GM19468 (cell line): ENCODE measurements around the gene MRPL21.
"Not testable (repeated sequence)": the region's sequence is repeated elsewhere in the genome, so short reads cannot be mapped to it uniquely, and the experiment has no call there.

Experiments
- ATAC-seq: cut with Tn5 transposase; IDR thresholded peaks from one replicate; pipeline ENCODE4 v1.9.1; 2021; ENCODE audit warnings: mild to moderate bottlenecking, moderate library complexity, moderate number of reproducible peaks; ENCODE audit not compliant: unreplicated experiment; ENCODE audit errors: extremely low read depth

MRPL21 gene

DNA sequence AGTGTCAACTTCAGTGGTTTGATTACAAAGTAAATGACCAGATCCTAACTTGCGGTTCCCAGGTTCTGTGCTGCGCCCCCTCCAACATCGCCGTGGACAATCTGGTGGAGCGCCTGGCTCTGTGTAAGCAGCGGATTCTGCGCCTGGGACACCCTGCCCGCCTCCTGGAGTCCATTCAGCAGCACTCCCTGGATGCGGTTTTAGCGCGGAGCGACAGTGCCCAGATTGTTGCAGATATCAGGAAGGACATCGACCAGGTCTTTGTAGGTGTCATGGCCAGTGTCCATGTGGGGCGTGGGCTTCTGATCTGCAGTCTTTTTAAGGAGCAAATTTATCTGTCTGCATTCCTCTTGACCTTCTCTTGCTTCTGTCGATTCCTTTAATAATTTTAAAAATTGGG lies 11.1 kb upstream of the MRPL21 start:
- no peak for ATAC-seq

GRCh38 chr11:68913188-68913587 lies 9.6 kb upstream of the MRPL21 start:
- no peak for ATAC-seq

GRCh38 chr11:68912254-68912653 lies 8.6 kb upstream of the MRPL21 start:
- ATAC-seq: no peak

- ATAC-seq: no peak
Measured at GRCh38 chr11:68911731-68912130, 8.1 kb upstream of the MRPL21 start.

DNA sequence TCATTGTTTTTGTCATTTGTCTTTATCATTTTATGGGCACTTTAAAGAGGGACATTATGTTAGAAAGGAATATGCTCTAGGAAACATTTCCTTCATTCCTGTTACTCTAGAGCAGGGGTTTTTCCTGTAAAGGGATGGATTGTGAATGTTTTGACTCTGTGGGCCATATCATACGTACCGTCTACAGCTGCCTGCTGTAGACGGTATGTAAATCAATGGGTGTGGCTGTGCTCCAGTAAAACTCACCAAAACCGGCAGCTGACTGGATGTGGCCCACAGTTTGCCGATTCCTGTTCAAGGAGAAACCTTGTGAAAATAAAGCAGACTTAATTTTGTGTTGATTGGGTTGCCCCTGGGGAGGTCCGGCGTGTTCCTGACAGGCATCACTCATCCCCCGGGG lies 7.3 kb upstream of the MRPL21 start:
- ATAC-seq: no peak

GRCh38 chr11:68908273-68908672 lies 4.6 kb upstream of the MRPL21 start:
- ATAC-seq: no peak

DNA sequence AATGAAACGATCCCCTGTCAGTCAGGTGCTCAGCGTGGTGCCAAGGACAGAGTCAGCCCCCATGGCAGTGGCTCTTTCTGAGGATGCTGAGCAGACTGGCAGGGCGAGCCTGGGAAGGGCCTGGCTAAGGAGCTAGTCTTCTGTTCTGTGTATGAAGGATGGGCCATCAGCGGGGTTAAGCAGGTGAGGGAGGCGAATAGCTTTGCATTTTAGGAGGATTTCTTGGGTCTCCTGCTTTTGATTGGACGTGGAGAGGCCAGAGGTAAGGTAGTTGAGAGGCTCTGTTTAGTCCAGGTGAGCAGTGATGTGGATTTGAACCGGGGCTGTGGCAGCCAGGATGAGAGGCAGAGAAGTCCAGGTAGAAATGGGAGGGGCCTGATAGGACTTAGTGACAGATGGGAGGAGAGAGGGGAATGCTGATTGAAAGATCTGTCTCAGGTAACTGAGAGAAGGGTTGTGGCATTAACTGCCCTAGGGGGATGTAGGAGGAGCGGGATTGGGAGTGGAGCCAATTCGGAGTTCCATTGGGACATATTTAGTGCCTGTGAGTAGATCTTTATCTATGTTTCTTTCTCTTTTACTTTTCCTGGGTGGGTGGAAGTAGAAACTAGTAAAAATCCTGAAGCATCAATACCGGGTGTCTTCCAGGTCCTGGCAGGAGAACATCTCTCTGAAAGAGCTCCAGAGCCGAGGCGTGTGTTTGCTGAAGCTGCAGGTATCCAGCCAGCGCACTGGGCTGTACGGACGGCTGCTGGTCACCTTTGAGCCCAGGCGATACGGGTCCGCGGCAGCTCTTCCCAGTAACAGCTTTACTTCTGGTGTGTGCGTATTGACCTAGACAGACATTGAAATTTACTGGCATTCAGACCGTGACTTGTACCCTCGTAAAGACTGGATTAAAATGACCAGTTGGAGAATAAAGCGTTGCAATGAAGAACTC lies 2.1 kb upstream of the MRPL21 start:
- ATAC-seq: no peak

DNA sequence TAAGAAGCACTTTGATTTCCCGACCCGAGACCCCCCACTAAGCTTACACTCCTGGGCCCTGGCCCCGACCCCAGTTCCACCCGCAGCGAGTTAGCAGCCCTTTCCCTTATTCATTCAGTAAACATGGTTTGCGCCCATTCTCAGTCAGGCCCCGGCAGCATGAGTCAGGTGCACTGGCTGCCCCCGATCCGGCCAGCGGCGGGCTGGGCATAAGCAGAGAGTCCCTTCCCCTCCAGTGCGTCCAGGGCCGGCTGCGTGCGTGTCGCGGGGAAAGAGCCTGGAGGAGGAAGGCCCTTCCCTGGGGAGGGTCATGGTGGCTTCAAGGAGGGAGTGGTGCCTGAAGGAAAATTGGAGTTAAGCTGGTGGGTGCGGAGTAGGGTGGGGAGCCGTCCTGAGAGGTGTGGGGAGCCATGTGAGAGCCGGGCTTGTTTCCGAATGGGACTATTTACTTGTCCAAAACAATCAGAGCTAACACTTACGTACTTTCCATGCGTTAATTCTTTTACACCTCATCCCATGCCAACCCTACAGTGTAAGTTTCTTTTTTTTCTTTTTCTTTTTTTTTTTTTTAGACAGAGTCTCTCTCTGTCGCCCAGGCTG lies 716 bp upstream of the MRPL21 start:
- ATAC-seq: no peak

- no peak for ATAC-seq
Measured at GRCh38 chr11:68900835-68901381, 2.7 kb downstream of the MRPL21 start.

DNA sequence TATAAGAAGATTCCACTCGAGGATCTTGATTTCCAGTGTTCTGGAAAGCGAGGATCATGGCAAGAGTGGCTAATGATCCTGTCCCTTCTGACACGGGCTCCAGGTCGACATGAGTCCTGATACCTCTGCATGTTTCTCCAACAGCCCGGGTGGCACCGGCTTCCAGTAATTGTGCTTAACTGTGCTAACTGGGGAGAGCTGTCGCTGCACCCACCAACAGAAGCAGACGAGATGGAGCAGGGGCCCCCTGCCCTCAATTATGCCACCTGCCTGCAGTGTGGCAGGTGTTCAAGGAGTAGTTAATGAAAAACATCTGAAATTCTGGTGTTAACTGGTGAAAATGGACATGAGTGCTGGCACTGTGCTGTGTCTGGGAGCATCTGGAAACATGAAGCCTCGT lies 6.2 kb downstream of the MRPL21 start:
- no peak for ATAC-seq

GRCh38 chr11:68896171-68896959 lies 7.3 kb downstream of the MRPL21 start:
- ATAC-seq: no peak

- ATAC-seq: no peak
Measured at GRCh38 chr11:68893282-68893681, 10.3 kb downstream of the MRPL21 start.

DNA sequence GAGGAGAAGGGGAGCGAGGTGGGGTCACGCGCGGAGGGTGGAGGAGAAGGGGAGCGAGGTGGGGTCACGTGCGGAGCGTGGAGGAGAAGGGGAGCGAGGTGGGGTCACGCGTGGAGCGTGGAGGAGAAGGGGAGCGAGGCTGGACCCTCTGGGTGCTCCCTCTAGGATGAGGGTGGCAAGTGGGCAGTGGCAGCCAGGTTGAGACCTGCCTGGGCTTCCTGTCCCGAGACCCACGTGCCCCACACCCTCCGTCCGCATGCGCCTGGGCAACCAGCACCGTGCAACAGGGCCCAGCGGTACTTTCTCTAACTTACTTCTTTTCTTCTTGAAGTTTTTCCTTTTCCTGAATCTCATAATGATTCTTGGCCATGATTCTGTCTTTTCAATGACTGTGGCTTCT lies 11.1 kb downstream of the MRPL21 start:
- ATAC-seq: no peak

DNA sequence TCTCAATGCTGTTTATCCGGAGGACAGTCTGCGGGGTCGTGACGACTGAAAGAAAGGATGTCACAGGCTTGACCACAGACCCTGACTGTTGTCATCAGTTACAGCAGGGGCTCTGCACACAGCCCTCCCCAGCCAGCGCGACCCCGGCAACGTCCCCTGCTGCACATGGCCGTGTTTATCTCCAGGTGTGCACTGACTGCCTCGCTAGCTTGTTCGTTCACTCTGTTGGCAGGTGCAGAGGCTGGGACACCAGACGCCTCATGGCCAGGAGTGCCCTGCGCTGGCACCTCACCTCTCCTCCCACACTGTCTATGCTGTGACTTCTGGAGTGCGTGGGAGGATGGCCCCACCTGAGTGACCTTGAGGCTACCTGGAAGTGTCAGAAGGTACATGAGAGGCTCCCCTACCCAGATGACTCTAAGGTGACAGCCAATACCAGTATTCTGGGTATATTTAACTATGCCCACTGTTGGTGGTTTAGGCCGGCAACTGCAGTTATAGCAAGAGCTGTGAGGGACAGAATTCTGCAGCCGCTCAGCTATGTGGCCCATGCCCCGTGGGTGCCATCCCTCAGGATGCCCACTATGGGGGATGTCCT lies 12.2 kb downstream of the MRPL21 start:
- ATAC-seq: no peak

- no peak for ATAC-seq
Measured at GRCh38 chr11:68890490-68891231, 13.0 kb downstream of the MRPL21 start.

GRCh38 chr11:68889948-68890446 lies 13.6 kb downstream of the MRPL21 start:
- no peak for ATAC-seq

- not testable (repeated sequence) for ATAC-seq
Measured at GRCh38 chr11:68884827-68885226, 18.8 kb downstream of the MRPL21 start.

- ATAC-seq: no peak
Measured at GRCh38 chr11:68882391-68882790, 21.2 kb downstream of the MRPL21 start.

- ATAC-seq: no peak
Measured at GRCh38 chr11:68881320-68881719, 22.3 kb downstream of the MRPL21 start.
